Spleen (tissue), 11 donors: ENCODE data around the gene PIK3CG. TPM values are rescaled to one million over a fixed set of nuclear protein-coding genes. Genes with fewer than 3 reads are reported as not detected.
"Not testable (repeated sequence)": the region's sequence is repeated elsewhere in the genome, so short reads cannot be mapped to it uniquely, and the experiment has no call there.

Source experiments
- DNase-seq: peaks from one replicate; pipeline ENCODE4 v3.0.0-alpha.2; 2020
- H3K27ac ChIP-seq, 8 donors: fragments of 200-600 bp; sonication (generic) in 7 of 8; 1 replicate in 4 of 8; 2 replicates in 4 of 8; pipeline versions ENCODE4 v1.5.0 to v1.8.0; 2016 to 2021; ENCODE audit warnings: inconsistent platforms in 4 of 8, mild to moderate bottlenecking in 4 of 8, moderate library complexity in 1 of 8
- H3K27me3 ChIP-seq, 7 donors: fragments of 200-600 bp; sonication (generic) in 6 of 7; replicated peaks in 1 of 7; 1 replicate in 4 of 7; 2 replicates in 3 of 7; pipeline versions ENCODE4 v1.5.0 to v1.8.0; 2016 to 2021; ENCODE audit warnings: inconsistent platforms in 3 of 7, mild to moderate bottlenecking in 1 of 7
- H3K36me3 ChIP-seq, 6 donors: fragments of 200-600 bp; sonication (generic) in 5 of 6; 1 replicate in 4 of 6; 2 replicates in 2 of 6; pipeline versions ENCODE4 v1.5.0 to v1.8.0; 2016 to 2021; ENCODE audit warnings: inconsistent platforms in 2 of 6
- H3K4me1 ChIP-seq, 6 donors: fragments of 200-600 bp; sonication (generic) in 5 of 6; 1 replicate in 3 of 6; 2 replicates in 3 of 6; pipeline versions ENCODE4 v1.5.0 to v1.8.0; 2016 to 2021; ENCODE audit warnings: inconsistent platforms in 3 of 6
- H3K4me3 ChIP-seq, 8 donors: fragments of 200-600 bp; sonication (generic) in 7 of 8; 1 replicate in 4 of 8; 2 replicates in 4 of 8; pipeline versions ENCODE4 v1.5.0 to v1.8.0; 2016 to 2021; ENCODE audit warnings: inconsistent platforms in 4 of 8, mild to moderate bottlenecking in 4 of 8, moderate library complexity in 2 of 8
- H3K9me3 ChIP-seq, 8 donors: fragments of 200-600 bp; sonication (generic) in 7 of 8; 1 replicate in 4 of 8; 2 replicates in 4 of 8; pipeline versions ENCODE4 v1.5.0 to v1.8.0; 2016 to 2021; ENCODE audit warnings: inconsistent platforms in 4 of 8
- CTCF ChIP-seq, 11 experiments: fragments of 200-600 bp in 7 of 11; fragments of 450-650 bp in 4 of 11; sonication (generic) in 4 of 11; IDR thresholded peaks in 8 of 11; conservative IDR thresholded peaks in 3 of 11; 1 replicate in 7 of 11; 2 replicates in 4 of 11; pipeline versions ENCODE4 v1.4.0 to v1.8.0; 2016 to 2021; ENCODE audit warnings: antibody characterized with exemption in 11 of 11, inconsistent platforms in 4 of 11, mild to moderate bottlenecking in 1 of 11
- POLR2A ChIP-seq, 3 donors: fragments of 450-650 bp; IDR thresholded peaks; one replicate each; pipeline ENCODE4 v1.5.1; 2017; ENCODE audit warnings: antibody characterized with exemption in 3 of 3, mild to moderate bottlenecking in 1 of 3
- POLR2AphosphoS5 ChIP-seq, 3 donors: sonication (generic); formaldehyde crosslinking; IDR thresholded peaks; one replicate each; pipeline ENCODE4 v1.5.1; 2017; ENCODE audit warnings: antibody characterized with exemption in 3 of 3
- WGBS, 5 donors: extraction: QIAGEN DNeasy Blood & Tissue Kit in 3 of 5; methylation state at CpG; one replicate each; pipeline versions ENCODE4 v1.1.5 to v1.1.7; 2013 to 2018; 5-methylcytosine and 5-hydroxymethylcytosine counted together
- intact Hi-C: fragments of 100-400 bp; cut with DNase I; formaldehyde crosslinking; loops from one replicate; pipeline ENCODE4 v1.15.0; 2023; ENCODE audit warnings: low total_unique reads
- polyA plus RNA-seq, 3 donors: library from polyadenylated mRNA; stranded (reverse); fragments of 200-250 nt; gene quantifications; one replicate each; pipeline ENCODE4 v1.2.1, GENCODE V29; 2013
- total RNA-seq, 7 donors: library from RNA; depleted of rRNA in 3 of 7; stranded (reverse); fragments of >200 nt in 3 of 7; fragmentation: NEBNext Ultra II Directional in 4 of 7; extraction: Animal tissue kit (Norgen Biotek cat#: 25700) in 4 of 7; gene quantifications; one replicate each; pipeline versions ENCODE4 v1.1.0 to v1.2.1, GENCODE V29; 2016 to 2021
- donor health status: healthy with polysubstance abuse.
- donor health status: DM: no; HTN: no; CAD: no; lungs with moderate emphysema.
- donor health status: DM: no; HTN: no; CAD: no.
- donor health status: Bipolar disorder and iron deficiency.
- donor health status: healthy.
- donor health status: DM: no; HTN: no; CAD: no.
- donor health status: DM: yes; HTN: yes; CAD: no.

PIK3CG gene
- total and polyA plus RNA-seq, 10 donors = 1.3 to 54.8 (median 38.0) TPM

DNA sequence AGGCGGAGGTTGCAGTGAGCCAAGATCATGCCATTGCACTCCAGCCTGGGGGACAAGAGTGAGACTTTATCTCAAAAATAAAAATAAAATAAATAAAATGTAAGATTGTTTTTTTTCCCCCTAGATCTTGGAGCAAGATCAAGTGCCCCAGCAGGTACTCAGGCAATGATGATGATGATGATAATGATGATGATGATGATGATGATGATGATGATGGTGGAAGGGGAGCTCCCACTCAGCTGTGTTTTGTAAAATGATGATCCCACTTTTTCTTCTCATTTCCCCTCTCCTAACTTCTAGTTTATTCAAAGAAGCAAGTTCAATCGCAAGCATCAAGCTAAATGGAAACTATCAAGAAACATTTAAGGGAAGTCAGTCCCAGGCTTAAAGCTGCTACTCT, 50.3 kb downstream of the PIK3CG start:
- TF ChIP-seq POLR2A (IDR thresholded peaks at IDR 0.05) = no peak
- TF ChIP-seq POLR2AphosphoS5 (IDR thresholded peaks at IDR 0.05) = no peak
- no peak for TF ChIP-seq CTCF (IDR thresholded peaks at IDR 0.05 in 8 of 11, conservative IDR thresholded peaks at IDR 0.05 in 3 of 11)
- intact Hi-C loops = no loop called here
- Histone ChIP-seq H3K27ac (no peak overlapping the region), H3K4me3 (no peak overlapping the region), H3K4me1 (no peaks in the 10 kb centered on the region), H3K27me3 (no peaks in the 10 kb centered on the region), H3K36me3 (no peaks in the 10 kb centered on the region), H3K9me3 (peaks cover 0 to 11% (median 8%) of the 10 kb centered on the region in 8 donors)
- DNase-seq = no peak
- 61 to 89% (median 84%) methylated on average over 2 of the region's 2 CpGs for WGBS, 5 donors

DNA sequence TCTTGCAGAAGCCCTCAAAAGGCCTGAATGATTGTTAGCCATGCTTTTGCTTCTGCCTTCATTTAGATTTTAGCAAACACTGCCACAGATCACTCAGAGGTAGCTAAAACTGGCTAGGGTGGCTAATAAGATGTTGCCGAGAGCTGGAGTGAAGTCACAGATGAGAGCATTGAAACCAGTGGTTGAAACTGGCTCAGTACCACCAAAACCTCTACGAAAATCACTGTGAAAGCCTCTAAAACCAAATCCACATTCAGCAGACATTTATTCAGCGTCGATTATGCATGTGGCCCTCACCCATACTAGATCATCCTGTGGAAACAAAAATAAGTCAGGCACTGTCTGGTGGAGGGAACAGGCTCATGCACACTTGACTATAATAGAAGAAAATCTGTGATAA, 50.8 kb downstream of the PIK3CG start:
- H3K9me3 ChIP-seq = peaks cover 0 to 15% (median 9%) of the 10 kb centered on the region in 8 donors
- no peaks in the 10 kb centered on the region for H3K36me3 ChIP-seq
- intact Hi-C loops = no loop called here
- no peaks in the 10 kb centered on the region for H3K27me3 ChIP-seq
- WGBS, 5 donors = 67 to 88% (median 77%) methylated on average over 4 of the region's 4 CpGs
- no peak overlapping the region for H3K4me3 ChIP-seq
- no peaks in the 10 kb centered on the region for H3K4me1 ChIP-seq
- no peak overlapping the region for H3K27ac ChIP-seq
- no peak for TF ChIP-seq CTCF (IDR thresholded peaks at IDR 0.05 in 8 of 11, conservative IDR thresholded peaks at IDR 0.05 in 3 of 11)
- no peak for TF ChIP-seq POLR2A (IDR thresholded peaks at IDR 0.05)
- TF ChIP-seq POLR2AphosphoS5 (IDR thresholded peaks at IDR 0.05) = no peak
- DNase-seq = no peak

DNA sequence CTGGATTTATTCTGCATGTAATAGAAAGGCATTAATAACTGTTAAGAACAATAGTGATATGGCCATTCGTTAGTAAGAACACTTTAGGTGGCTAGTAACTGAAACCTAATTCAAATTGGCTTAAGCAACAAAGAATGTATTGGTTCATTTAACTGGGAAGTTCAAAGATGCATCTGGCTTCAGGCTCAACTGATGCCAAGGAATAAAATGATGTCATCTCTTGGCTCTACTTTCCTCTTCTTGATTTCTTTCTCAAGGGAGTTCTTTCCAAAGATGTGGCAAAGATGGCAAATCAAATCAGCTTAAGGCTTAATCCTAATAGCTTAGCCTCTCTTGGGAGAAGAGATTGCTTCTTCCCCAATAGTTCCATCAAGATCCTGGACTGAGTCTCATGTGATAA, 51.6 kb downstream of the PIK3CG start:
- H3K27ac ChIP-seq = no peak overlapping the region
- no peak overlapping the region for H3K4me3 ChIP-seq
- peaks cover 0 to 19% (median 9%) of the 10 kb centered on the region in 8 donors for H3K9me3 ChIP-seq
- no peaks in the 10 kb centered on the region for H3K36me3 ChIP-seq
- TF ChIP-seq POLR2A (IDR thresholded peaks at IDR 0.05) (no peak), CTCF (IDR thresholded peaks at IDR 0.05 in 8 of 11, conservative IDR thresholded peaks at IDR 0.05 in 3 of 11) (no peak), POLR2AphosphoS5 (IDR thresholded peaks at IDR 0.05) (no peak)
- H3K27me3 ChIP-seq = no peaks in the 10 kb centered on the region
- 79 to 100% (median 90%) methylated on average over 1 of the region's 1 CpG for WGBS, 5 donors
- no peaks in the 10 kb centered on the region for H3K4me1 ChIP-seq
- no peak for DNase-seq
- intact Hi-C loops = no loop called here

GRCh38 chr7:106918991-106919390, 53.9 kb downstream of the PIK3CG start:
- no peak for DNase-seq
- H3K36me3 ChIP-seq = no peaks in the 10 kb centered on the region
- WGBS, 5 donors = 75 to 92% (median 87%) methylated on average over 3 of the region's 3 CpGs
- intact Hi-C loops = no loop called here
- H3K27me3 ChIP-seq = no peaks in the 10 kb centered on the region
- TF ChIP-seq CTCF (IDR thresholded peaks at IDR 0.05 in 8 of 11, conservative IDR thresholded peaks at IDR 0.05 in 3 of 11) = no peak
- no peak for TF ChIP-seq POLR2A (IDR thresholded peaks at IDR 0.05)
- no peak for TF ChIP-seq POLR2AphosphoS5 (IDR thresholded peaks at IDR 0.05)
- peaks cover 0 to 34% (median 15%) of the 10 kb centered on the region in 8 donors for H3K9me3 ChIP-seq
- H3K4me3 ChIP-seq = no peak overlapping the region
- H3K4me1 ChIP-seq = no peaks in the 10 kb centered on the region
- no peak overlapping the region for H3K27ac ChIP-seq

DNA sequence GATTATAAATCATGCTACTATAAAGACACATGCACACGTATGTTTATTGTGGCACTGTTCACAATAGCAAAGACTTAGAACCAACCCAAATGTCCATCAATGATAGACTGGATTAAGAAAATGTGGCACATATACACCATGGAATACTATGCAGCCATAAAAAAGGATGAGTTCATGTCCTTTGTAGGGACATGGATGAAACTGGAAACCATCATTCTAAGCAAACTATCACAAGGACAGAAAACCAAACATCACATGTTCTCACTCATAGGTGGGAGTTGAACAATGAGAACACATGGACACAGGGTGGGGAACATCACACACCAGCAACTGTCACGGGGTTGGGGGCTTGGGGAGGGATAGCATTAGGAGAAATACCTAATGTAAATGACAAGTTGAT, 59.4 kb downstream of the PIK3CG start:
- H3K4me1 ChIP-seq, H3K4me3 ChIP-seq, H3K27me3 ChIP-seq, DNase-seq, H3K27ac ChIP-seq, H3K36me3 ChIP-seq, intact Hi-C loops: not testable (repeated sequence)
- peaks cover 0 to 39% (median 12%) of the 10 kb centered on the region in 8 donors for H3K9me3 ChIP-seq
- WGBS, 5 donors = 81 to 95% (median 85%) methylated on average over 2 of the region's 2 CpGs
